ENCODE measurements around the gene CKS1B. TPM values are rescaled to one million over a fixed set of nuclear protein-coding genes. Genes with fewer than 3 reads are reported as not detected.
"Not testable (repeated sequence)": the region's sequence is repeated elsewhere in the genome, so short reads cannot be mapped to it uniquely, and the experiment has no call there.

The CKS1B gene
- total RNA-seq, 1 experiment from 2014 or later, result 258 TPM

GRCh38 chr1:154995301-154995983, 21.0 kb downstream of the CKS1B start:
- TF ChIP-seq, protein P1, sequence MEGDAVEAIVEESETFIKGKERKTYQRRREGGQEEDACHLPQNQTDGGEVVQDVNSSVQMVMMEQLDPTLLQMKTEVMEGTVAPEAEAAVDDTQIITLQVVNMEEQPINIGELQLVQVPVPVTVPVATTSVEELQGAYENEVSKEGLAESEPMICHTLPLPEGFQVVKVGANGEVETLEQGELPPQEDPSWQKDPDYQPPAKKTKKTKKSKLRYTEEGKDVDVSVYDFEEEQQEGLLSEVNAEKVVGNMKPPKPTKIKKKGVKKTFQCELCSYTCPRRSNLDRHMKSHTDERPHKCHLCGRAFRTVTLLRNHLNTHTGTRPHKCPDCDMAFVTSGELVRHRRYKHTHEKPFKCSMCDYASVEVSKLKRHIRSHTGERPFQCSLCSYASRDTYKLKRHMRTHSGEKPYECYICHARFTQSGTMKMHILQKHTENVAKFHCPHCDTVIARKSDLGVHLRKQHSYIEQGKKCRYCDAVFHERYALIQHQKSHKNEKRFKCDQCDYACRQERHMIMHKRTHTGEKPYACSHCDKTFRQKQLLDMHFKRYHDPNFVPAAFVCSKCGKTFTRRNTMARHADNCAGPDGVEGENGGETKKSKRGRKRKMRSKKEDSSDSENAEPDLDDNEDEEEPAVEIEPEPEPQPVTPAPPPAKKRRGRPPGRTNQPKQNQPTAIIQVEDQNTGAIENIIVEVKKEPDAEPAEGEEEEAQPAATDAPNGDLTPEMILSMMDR (IDR thresholded peaks at IDR 0.05), result 0 out of 2 replicates have a peak, but pooled peaks have one; percentile 12
- peaks cover 26% of the 10 kb centered on the region for H3K4me1 Mint-ChIP-seq
- peak; percentile 72 for DNase-seq (ENCODE audit: low spot score)
- ATAC-seq; H3K36me3 Mint-ChIP-seq; H3K4me3 Mint-ChIP-seq; H3K9me3 Mint-ChIP-seq; H3K27ac Mint-ChIP-seq; H3K27me3 Mint-ChIP-seq (ENCODE audit: low read depth): not testable (repeated sequence)
- CTCF ChIA-PET, result interaction anchor here (0.7 to 10.3 kb wide), 21 partner anchors 12 to 1706 kb away, joined by 3 to 176 read pairs (median 8); partner anchors contain the start of genes ADAM15, FLAD1, PBXIP1 and PYGO2
- POLR2A ChIA-PET, result interaction anchor here (0.7 to 13.0 kb wide), 4 partner anchors 12 to 31 kb away, joined by 4 to 176 read pairs (median 8); partner anchors contain the start of genes CKS1B, FLAD1 and SHC1

DNA sequence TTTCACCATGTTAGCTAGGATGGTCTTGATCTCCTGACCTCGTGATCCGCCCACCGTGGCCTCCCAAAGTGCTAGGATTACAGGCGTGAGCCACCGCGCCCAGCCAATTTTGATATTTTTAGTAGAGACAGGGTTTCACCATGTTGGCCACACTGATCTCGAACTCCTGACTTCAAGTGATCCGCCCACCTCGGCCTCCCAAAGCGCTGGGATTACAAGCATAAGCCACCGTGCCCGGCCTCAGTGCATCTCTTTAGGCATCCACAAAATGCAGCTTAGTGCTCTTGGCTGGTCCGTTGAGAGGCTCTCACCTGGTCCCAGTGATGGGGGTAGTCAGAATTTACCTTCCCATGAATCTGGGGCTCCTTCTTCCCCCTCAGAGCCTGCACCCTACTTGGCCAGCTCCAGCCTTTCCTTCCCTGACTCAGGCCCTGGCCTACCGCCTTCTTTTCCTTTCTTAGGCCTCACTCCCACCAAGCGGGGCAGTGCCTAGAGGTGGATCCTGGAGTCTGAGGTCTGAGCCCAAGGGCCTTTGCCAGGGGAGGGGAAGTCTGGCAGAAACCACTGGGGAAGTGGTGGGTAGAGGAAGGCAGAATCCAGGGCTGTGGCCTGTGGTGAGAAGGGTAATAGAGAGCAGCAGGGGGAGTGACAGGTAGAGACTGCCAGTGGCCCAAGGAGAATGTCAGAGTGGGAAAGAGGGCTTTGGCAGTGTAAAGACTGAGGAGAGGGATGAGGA, 22.7 kb downstream of the CKS1B start:
- no peak for ATAC-seq
- peaks cover 26% of the 10 kb centered on the region for H3K4me1 Mint-ChIP-seq
- ChIA-PET POLR2A (interaction anchor here (0.7 to 13.0 kb wide), 3 partner anchors 19 to 86 kb away, joined by 6 to 176 read pairs (median 22); partner anchors contain the start of genes CKS1B and SHC1), CTCF (interaction anchor here (0.7 to 10.3 kb wide), 16 partner anchors 14 to 1027 kb away, joined by 3 to 176 read pairs (median 8); partner anchors contain the start of genes ADAM15, FLAD1, PBXIP1 and PYGO2)
- H3K4me3 Mint-ChIP-seq, result no peak overlapping the region
- no peak for DNase-seq (ENCODE audit: low spot score)
- H3K9me3 Mint-ChIP-seq, result no peaks in the 10 kb centered on the region
- H3K36me3 Mint-ChIP-seq, result no peaks in the 10 kb centered on the region
- TF ChIP-seq NFATC4 (CRISPR knock-in tag; IDR thresholded peaks at IDR 0.05) (no peak), ZMAT4 (CRISPR knock-in tag; IDR thresholded peaks at IDR 0.05) (no peak), MXD4 (CRISPR knock-in tag; IDR thresholded peaks at IDR 0.05; ENCODE audit: borderline replicate concordance) (no peak), USF1 (CRISPR knock-in tag; IDR thresholded peaks at IDR 0.05) (no peak), ELF4 (CRISPR knock-in tag; IDR thresholded peaks at IDR 0.05; ENCODE audit: low read depth) (no peak), ZNF281 (CRISPR knock-in tag; IDR thresholded peaks at IDR 0.05) (no peak), ETV6 (CRISPR knock-in tag; IDR thresholded peaks at IDR 0.05) (no peak), ZNF138 (CRISPR knock-in tag; conservative IDR thresholded peaks at IDR 0.05) (no peak), ZNF423 (CRISPR knock-in tag; IDR thresholded peaks at IDR 0.05) (no peak)
- TF ChIP-seq, protein P2, sequence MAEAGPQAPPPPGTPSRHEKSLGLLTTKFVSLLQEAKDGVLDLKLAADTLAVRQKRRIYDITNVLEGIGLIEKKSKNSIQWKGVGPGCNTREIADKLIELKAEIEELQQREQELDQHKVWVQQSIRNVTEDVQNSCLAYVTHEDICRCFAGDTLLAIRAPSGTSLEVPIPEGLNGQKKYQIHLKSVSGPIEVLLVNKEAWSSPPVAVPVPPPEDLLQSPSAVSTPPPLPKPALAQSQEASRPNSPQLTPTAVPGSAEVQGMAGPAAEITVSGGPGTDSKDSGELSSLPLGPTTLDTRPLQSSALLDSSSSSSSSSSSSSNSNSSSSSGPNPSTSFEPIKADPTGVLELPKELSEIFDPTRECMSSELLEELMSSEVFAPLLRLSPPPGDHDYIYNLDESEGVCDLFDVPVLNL (CRISPR knock-in tag; IDR thresholded peaks at IDR 0.05; ENCODE audit: borderline replicate concordance, low read depth), result no peak
- TF ChIP-seq, protein P3, sequence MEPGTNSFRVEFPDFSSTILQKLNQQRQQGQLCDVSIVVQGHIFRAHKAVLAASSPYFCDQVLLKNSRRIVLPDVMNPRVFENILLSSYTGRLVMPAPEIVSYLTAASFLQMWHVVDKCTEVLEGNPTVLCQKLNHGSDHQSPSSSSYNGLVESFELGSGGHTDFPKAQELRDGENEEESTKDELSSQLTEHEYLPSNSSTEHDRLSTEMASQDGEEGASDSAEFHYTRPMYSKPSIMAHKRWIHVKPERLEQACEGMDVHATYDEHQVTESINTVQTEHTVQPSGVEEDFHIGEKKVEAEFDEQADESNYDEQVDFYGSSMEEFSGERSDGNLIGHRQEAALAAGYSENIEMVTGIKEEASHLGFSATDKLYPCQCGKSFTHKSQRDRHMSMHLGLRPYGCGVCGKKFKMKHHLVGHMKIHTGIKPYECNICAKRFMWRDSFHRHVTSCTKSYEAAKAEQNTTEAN (CRISPR knock-in tag; IDR thresholded peaks at IDR 0.05), result no peak
- TF ChIP-seq, protein P4, sequence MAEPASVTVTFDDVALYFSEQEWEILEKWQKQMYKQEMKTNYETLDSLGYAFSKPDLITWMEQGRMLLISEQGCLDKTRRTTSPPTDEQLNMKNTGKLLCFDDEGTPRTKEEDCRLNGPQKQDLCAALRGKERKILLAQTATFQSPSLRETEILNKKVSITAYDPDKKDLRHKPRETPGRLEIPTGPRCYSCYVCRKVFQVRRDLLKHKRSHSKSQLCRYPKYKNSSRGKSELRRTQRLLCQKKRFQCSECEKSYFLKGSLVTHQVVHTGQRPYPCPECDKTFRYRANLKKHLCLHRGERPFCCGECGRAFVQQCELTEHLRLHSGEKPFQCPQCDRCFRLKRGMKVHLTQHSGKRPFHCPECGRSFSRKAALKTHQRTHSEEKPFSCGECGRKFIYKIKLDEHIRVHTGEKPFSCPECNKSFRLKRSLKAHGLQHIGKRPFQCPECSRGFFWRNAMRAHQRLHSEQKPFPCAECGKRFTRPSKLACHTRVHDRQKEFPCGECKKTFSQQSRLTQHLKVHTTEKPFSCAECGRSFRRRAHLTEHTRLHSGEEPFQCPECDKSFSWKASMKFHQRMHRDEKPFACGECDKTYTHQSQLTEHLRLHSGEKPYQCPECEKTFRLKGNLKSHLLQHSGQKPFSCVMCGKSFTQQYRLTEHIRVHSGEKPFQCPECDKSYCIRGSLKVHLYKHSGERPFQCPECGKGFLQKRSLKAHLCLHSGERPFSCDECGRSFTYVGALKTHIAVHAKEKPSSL (CRISPR knock-in tag; conservative IDR thresholded peaks at IDR 0.05), result no peak
- TF ChIP-seq, protein P5, sequence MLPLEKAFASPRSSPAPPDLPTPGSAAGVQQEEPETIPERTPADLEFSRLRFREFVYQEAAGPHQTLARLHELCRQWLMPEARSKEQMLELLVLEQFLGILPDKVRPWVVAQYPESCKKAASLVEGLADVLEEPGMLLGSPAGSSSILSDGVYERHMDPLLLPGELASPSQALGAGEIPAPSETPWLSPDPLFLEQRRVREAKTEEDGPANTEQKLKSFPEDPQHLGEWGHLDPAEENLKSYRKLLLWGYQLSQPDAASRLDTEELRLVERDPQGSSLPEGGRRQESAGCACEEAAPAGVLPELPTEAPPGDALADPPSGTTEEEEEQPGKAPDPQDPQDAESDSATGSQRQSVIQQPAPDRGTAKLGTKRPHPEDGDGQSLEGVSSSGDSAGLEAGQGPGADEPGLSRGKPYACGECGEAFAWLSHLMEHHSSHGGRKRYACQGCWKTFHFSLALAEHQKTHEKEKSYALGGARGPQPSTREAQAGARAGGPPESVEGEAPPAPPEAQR (CRISPR knock-in tag; IDR thresholded peaks at IDR 0.05), result no peak
- no peak overlapping the region for H3K27ac Mint-ChIP-seq
- H3K27me3 Mint-ChIP-seq (ENCODE audit: low read depth), result no peaks in the 10 kb centered on the region; the same call in 1 of the 2 replicates
